Measurements from ENCODE around the gene HSDL2.

GRCh38 chr9:112439825-112440224, 59.9 kb downstream of the HSDL2 start:
- TF ChIP-seq CTCF (conservative IDR thresholded peaks at IDR 0.05) (no peak), EZH2 (IDR thresholded peaks at IDR 0.05; ENCODE audit: low read depth) (no peak)

All from PC-9 (cell line).